Measurements from ENCODE around the gene MCF2L. TPM values are rescaled to one million over a fixed set of nuclear protein-coding genes. Genes with fewer than 3 reads are reported as not detected.
A peak's percentile ranks its signal among the peaks of the same experiment; 100 is the strongest.

The MCF2L gene
- total RNA-seq, 1 donor from 2014 or later: 5.6 TPM

DNA sequence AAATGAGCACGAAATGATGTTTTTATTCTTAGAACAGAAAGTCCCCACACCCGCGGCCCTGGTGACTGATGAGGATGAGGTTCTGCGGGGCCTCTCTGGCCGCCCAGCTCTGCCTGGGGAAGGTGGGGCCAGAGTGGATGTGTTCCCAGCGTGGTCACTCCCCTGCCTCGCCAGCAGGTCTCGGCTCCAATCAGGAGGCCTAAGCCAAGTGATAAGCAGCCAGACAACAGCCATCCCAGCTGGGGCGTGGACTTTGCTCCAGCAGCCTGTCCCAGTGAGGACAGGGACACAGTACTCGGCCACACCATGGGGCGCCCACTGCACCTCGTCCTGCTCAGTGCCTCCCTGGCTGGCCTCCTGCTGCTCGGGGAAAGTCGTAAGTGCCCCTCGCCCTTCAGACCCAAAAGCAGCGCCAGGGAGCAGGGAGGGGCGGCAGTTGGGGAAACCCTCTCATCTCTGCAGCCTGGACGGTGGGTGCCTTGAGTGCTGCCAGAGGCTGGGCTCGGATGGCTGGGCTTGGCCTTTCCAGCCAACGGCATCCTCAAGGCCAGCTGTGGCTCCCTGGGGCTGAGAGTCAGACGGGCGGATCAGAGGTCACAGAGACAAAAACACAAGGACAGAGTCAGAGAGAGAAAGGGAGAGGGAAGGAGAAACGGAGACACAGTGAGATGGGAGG is 153.7 kb downstream of the MCF2L start, which contains the start of gene F10:
Gene F10, plus strand, starts transcription at position 250 of the 676 bp plus-strand sequence. Its CDS starts 57 bp downstream, at position 307.
- peak; percentile 84 for DNase-seq (ENCODE audit: extremely low spot score, unreplicated experiment)
- H3K27ac Mint-ChIP-seq (ENCODE audit: unreplicated experiment): peak within 1 kb of the TSS; percentile 41
- H3K36me3 Mint-ChIP-seq (ENCODE audit: unreplicated experiment): no peaks in the 10 kb centered on the region
- peaks cover 5% of the 10 kb centered on the region for H3K27me3 Mint-ChIP-seq (ENCODE audit: unreplicated experiment)
- TF ChIP-seq, protein P1, sequence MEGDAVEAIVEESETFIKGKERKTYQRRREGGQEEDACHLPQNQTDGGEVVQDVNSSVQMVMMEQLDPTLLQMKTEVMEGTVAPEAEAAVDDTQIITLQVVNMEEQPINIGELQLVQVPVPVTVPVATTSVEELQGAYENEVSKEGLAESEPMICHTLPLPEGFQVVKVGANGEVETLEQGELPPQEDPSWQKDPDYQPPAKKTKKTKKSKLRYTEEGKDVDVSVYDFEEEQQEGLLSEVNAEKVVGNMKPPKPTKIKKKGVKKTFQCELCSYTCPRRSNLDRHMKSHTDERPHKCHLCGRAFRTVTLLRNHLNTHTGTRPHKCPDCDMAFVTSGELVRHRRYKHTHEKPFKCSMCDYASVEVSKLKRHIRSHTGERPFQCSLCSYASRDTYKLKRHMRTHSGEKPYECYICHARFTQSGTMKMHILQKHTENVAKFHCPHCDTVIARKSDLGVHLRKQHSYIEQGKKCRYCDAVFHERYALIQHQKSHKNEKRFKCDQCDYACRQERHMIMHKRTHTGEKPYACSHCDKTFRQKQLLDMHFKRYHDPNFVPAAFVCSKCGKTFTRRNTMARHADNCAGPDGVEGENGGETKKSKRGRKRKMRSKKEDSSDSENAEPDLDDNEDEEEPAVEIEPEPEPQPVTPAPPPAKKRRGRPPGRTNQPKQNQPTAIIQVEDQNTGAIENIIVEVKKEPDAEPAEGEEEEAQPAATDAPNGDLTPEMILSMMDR (IDR thresholded peaks at IDR 0.05): no peak
- no peak within 1 kb of the TSS for H3K4me3 Mint-ChIP-seq (ENCODE audit: unreplicated experiment)
- peaks cover 13% of the 10 kb centered on the region for H3K4me1 Mint-ChIP-seq (ENCODE audit: unreplicated experiment)
- H3K9me3 Mint-ChIP-seq (ENCODE audit: unreplicated experiment): no peaks in the 10 kb centered on the region

DNA sequence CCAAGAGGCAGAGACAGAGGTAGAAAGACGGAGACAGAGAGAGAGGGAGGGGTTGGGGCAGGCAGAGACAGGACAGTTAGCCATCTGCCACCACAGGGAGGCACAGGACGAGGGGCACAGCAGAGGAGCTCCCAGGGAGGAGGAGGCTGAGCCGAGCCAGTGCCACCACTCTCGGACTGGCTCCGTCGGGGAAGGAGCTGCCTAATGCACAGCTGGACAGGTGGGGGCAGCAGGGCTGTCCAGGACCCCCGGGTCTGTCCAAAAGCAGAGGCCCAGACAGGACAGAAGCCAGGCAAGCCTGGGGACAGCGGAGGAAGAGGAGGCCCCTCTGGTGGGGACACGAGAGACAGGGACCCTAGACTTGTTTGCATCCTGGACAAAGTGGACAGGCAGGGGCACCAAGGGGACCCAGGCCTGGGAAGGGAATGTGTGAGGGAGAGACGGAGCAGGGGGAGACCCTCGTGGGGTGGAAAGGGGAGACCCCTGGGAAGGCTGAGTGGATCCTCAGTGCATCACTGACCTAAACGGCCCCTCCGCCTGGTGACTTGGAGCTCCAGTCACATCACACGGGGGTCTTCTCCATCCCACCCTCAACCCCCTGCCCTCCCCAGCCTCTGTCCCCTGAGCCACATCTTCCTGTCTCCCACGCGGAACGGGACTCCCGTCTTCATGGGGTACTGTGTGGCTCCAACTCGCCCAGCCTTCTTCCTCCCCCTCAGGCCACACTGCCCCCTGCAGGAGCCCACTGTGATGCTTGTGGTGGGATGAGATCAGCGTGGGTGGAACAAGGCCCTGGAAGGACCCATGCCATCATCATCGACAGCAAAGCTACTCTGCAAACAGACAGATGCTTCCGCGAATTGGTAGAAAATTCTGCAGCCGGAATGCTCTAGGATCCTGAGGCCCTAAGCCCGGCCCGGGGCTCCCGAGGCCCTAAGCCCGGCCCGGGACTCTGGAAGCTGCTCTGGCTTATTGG is 154.5 kb downstream of the MCF2L start:
- peaks cover 10% of the 10 kb centered on the region for H3K27me3 Mint-ChIP-seq (ENCODE audit: unreplicated experiment)
- peak; percentile 75 for DNase-seq (ENCODE audit: extremely low spot score, unreplicated experiment)
- TF ChIP-seq, protein P1 (IDR thresholded peaks at IDR 0.05): no peak

DNA sequence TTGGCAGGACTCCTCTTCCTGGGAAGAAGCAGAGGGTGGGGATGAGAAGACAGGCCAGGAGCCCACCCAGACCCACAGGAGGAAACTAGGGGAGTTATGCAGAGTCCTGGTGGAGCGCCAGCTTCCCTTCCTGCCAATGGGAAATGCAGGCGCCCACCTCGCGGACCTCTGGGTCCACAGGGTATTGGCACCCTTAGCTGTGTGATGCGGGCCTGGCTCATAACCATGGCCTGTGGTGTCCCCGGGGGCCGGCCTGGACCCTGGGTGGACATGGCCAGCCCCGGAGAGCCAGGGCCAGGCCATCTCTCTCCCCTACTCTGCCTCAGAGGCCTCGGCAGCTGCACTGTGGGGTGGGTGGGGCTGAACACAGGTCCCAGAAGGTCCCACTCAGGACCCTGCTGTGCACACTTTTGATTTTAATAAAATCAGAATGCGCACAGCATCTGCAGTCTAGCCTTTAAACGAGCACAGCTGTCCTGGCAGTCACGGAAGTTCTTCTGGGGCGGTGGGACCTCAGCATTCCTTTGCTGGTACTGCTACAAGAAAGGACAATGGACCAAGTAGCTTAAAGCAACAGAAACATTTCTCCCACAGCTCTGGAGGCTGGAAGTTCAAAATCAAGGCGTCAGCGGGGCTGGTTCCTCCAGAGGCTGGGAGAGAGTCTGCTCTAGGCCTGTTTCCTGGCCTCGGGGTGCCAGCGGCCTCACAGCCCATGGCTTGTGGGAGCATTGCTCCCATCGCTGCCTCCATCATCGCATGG is 155.4 kb downstream of the MCF2L start:
- no peaks in the 10 kb centered on the region for H3K9me3 Mint-ChIP-seq (ENCODE audit: unreplicated experiment)
- H3K4me3 Mint-ChIP-seq (ENCODE audit: unreplicated experiment): no peak overlapping the region
- TF ChIP-seq, protein P1 (IDR thresholded peaks at IDR 0.05): no peak
- no peak overlapping the region for H3K27ac Mint-ChIP-seq (ENCODE audit: unreplicated experiment)
- peaks cover 13% of the 10 kb centered on the region for H3K4me1 Mint-ChIP-seq (ENCODE audit: unreplicated experiment)
- peaks cover 10% of the 10 kb centered on the region for H3K27me3 Mint-ChIP-seq (ENCODE audit: unreplicated experiment)
- H3K36me3 Mint-ChIP-seq (ENCODE audit: unreplicated experiment): no peaks in the 10 kb centered on the region
- peak; percentile 77 for DNase-seq (ENCODE audit: extremely low spot score, unreplicated experiment)

More for the DNA sequence above, 154.5 kb downstream of the MCF2L start:
- H3K4me1 Mint-ChIP-seq (ENCODE audit: unreplicated experiment): peaks cover 13% of the 10 kb centered on the region
- no peaks in the 10 kb centered on the region for H3K36me3 Mint-ChIP-seq (ENCODE audit: unreplicated experiment)
- no peak overlapping the region for H3K4me3 Mint-ChIP-seq (ENCODE audit: unreplicated experiment)
- H3K9me3 Mint-ChIP-seq (ENCODE audit: unreplicated experiment): no peaks in the 10 kb centered on the region
- peak overlapping the region; percentile 41 for H3K27ac Mint-ChIP-seq (ENCODE audit: unreplicated experiment)

DNA sequence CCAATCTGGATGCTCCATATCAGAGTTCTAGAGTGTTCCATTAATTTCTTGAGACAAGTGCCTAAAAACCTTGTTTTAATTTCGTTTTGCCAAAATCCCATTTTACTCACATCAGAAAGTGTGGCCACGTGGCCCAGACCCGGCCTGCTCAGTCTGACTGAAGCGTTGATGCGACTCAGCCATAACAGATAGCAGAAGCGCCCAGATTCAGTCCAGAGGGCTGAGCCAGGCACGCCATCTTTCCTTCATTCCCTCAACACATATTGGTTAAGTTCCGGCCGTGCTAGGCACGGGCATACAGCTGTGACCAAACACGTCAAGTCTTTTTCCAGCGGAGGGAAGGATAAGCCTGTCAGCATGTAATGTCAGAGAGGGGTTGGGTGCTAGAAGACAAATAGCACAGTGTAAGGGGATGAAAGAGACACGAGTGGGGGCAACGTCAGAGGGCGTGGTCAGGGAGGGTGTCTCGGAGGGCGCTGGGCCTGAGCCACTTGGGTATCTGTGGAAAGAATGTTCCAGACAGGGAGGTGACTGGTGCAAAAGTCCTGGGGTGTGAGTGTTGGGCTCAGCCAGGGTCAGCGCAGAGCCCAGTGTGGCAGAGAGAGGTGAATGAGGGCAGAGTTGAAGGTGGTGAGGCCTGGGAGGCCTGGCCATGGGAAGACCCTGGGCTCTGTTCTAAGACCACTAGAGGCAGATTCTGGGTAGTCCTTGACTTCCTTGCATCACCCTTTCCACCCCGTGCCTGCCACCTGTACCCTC is 156.7 kb downstream of the MCF2L start:
- no peaks in the 10 kb centered on the region for H3K9me3 Mint-ChIP-seq (ENCODE audit: unreplicated experiment)
- H3K27me3 Mint-ChIP-seq (ENCODE audit: unreplicated experiment): peaks cover 12% of the 10 kb centered on the region
- no peak overlapping the region for H3K27ac Mint-ChIP-seq (ENCODE audit: unreplicated experiment)
- peak; percentile 75 for DNase-seq (ENCODE audit: extremely low spot score, unreplicated experiment)
- TF ChIP-seq, protein P1 (IDR thresholded peaks at IDR 0.05): no peak
- H3K36me3 Mint-ChIP-seq (ENCODE audit: unreplicated experiment): no peaks in the 10 kb centered on the region
- no peak overlapping the region for H3K4me3 Mint-ChIP-seq (ENCODE audit: unreplicated experiment)
- H3K4me1 Mint-ChIP-seq (ENCODE audit: unreplicated experiment): peaks cover 13% of the 10 kb centered on the region

All from osteocyte (in vitro differentiated cells).